ENCODE data around the gene PRKCZ.
"Not testable (repeated sequence)": the region's sequence is repeated elsewhere in the genome, so short reads cannot be mapped to it uniquely, and the experiment has no call there.

The PRKCZ gene

GRCh38 chr1:2109581-2110021 lies 59.4 kb downstream of the PRKCZ start:
- H3K36me3 ChIP-seq (ENCODE audit: insufficient read depth, low read length), result no peaks in the 10 kb centered on the region
- no peak overlapping the region for H3K9ac ChIP-seq (ENCODE audit: low read length)
- no peak overlapping the region for H3K4me3 ChIP-seq (ENCODE audit: low read depth in 1 of 2, low read length in 2 of 2)
- H3K4me1 ChIP-seq (ENCODE audit: insufficient read depth, low read length), result no peaks in the 10 kb centered on the region
- H3K27ac ChIP-seq (ENCODE audit: low read depth, low read length), result no peak overlapping the region
- peaks cover 0 to 5% of the 10 kb centered on the region in 2 donors for H3K27me3 ChIP-seq (ENCODE audit: control insufficient read depth in 1 of 2, insufficient read depth in 2 of 2, low read length in 2 of 2)
- H3K9me3 ChIP-seq (ENCODE audit: low read length), result no peaks in the 10 kb centered on the region

DNA sequence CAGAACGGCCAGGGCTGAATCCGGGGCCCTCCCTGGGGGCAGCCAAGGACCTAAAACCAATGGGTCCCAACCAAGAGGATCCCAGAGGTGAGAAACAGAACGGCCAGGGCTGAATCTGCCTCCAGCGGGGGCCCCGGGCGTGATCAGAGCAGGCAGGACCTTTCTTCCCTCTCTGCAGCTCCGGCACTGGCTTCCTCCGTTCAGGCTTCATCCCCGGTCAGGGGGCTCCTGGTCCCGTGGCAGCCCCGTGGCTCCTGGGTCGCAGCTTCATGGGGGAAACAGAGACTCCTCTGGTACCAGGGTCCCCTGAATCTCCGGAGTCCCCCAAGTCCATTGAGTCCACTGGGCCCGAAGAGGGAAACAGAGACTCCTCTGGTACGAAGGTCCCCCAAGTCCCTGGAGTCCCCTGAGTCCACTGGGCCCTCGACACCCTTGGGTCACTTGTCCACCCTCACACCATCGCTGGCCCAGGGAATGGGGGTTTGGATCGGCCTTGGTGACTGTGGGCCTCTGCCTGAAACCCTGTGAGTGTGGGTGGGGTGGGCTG lies 60.1 kb downstream of the PRKCZ start:
- no peaks in the 10 kb centered on the region for H3K9me3 ChIP-seq (ENCODE audit: low read length)
- no peaks in the 10 kb centered on the region for H3K36me3 ChIP-seq (ENCODE audit: insufficient read depth, low read length)
- H3K27me3 ChIP-seq (ENCODE audit: control insufficient read depth in 1 of 2, insufficient read depth in 2 of 2, low read length in 2 of 2), result peaks cover 0 to 5% of the 10 kb centered on the region in 2 donors
- H3K9ac ChIP-seq (ENCODE audit: low read length), result no peak overlapping the region
- H3K4me1 ChIP-seq (ENCODE audit: insufficient read depth, low read length), result no peaks in the 10 kb centered on the region
- H3K27ac ChIP-seq (ENCODE audit: low read depth, low read length), result no peak overlapping the region
- no peak overlapping the region for H3K4me3 ChIP-seq (ENCODE audit: low read depth in 1 of 2, low read length in 2 of 2)

DNA sequence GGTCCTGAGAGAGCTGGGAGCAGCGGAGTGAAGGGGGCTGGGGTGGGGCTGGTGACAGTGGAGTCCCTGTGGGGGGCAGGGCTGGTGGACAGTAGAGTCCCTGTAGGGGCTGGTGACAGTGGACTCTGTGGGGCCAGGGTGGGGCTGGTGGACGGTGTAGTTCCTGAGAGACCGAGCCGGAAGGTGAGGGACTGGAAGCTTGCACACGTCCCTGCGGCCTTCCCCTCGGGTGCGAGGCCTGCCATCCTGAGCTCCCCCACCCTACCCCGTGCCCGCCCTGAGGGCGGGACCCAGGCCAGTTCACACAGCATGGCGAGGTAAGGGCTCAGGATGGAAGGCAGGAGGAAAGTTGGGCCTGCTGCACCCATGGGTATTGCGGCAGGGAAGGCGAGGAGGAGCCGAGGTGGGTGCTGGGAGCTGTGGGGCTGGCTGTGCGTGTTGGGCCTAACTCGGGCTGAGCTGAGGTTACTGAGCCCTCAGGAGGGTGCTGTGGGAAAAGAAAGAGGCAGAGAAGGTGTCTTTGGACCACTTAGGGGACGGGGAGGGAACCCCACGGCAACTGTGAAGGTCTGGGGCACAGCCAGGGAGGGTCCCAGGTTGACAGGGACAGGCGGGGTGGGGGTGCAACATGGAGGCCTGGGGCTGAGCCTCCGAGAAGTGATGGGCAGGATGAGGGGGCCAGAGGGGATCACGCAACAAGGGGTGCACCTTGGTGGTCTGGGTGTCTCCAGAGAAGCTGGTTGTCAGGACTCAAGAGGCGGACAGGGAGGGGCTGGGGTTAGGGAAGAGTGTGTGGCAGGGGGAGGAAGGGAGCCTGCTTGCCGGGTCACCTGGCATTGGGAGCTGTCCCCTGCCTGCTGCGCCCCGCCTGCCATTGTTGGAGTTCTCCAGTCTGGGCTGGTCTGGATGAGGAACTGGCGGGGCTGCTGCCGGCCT lies 60.8 kb downstream of the PRKCZ start:
- no peaks in the 10 kb centered on the region for H3K36me3 ChIP-seq (ENCODE audit: insufficient read depth, low read length)
- no peaks in the 10 kb centered on the region for H3K9me3 ChIP-seq (ENCODE audit: low read length)
- H3K4me1 ChIP-seq (ENCODE audit: insufficient read depth, low read length), result no peaks in the 10 kb centered on the region
- peaks cover 0 to 5% of the 10 kb centered on the region in 2 donors for H3K27me3 ChIP-seq (ENCODE audit: control insufficient read depth in 1 of 2, insufficient read depth in 2 of 2, low read length in 2 of 2)
- no peak overlapping the region for H3K4me3 ChIP-seq (ENCODE audit: low read depth in 1 of 2, low read length in 2 of 2)
- no peak overlapping the region for H3K9ac ChIP-seq (ENCODE audit: low read length)
- no peak overlapping the region for H3K27ac ChIP-seq (ENCODE audit: low read depth, low read length)

DNA sequence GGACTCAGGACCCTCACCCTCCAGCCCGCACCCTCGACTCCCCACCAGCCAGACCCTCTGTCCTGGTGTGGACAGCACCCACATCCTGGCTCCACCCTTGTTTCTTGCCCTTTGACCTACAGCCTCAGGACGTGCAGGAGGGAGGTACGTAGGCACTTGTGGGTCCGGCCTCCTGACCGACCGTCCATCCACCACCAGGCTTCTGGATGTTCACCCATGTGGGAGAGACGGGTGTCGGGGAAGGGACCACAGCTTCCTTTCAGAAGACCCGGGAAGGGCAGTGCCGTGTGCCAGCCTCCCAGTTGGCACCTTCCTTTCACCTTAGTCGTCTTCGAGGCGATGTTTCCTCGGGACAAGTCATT lies 61.4 kb downstream of the PRKCZ start:
- peaks cover 0 to 5% of the 10 kb centered on the region in 2 donors for H3K27me3 ChIP-seq (ENCODE audit: control insufficient read depth in 1 of 2, insufficient read depth in 2 of 2, low read length in 2 of 2)
- H3K9ac ChIP-seq (ENCODE audit: low read length), result no peak overlapping the region
- H3K36me3 ChIP-seq (ENCODE audit: insufficient read depth, low read length), result no peaks in the 10 kb centered on the region
- no peak overlapping the region for H3K4me3 ChIP-seq (ENCODE audit: low read depth in 1 of 2, low read length in 2 of 2)
- H3K4me1 ChIP-seq (ENCODE audit: insufficient read depth, low read length), result no peaks in the 10 kb centered on the region
- no peak overlapping the region for H3K27ac ChIP-seq (ENCODE audit: low read depth, low read length)
- H3K9me3 ChIP-seq (ENCODE audit: low read length), result no peaks in the 10 kb centered on the region

- H3K36me3 ChIP-seq (ENCODE audit: insufficient read depth, low read length), result no peaks in the 10 kb centered on the region
- H3K27me3 ChIP-seq (ENCODE audit: control insufficient read depth in 1 of 2, insufficient read depth in 2 of 2, low read length in 2 of 2), result peaks cover 0 to 5% of the 10 kb centered on the region in 2 donors
- no peak overlapping the region for H3K4me3 ChIP-seq (ENCODE audit: low read depth in 1 of 2, low read length in 2 of 2)
- H3K27ac ChIP-seq (ENCODE audit: low read depth, low read length), result no peak overlapping the region
- H3K9me3 ChIP-seq (ENCODE audit: low read length), result no peaks in the 10 kb centered on the region
- H3K4me1 ChIP-seq (ENCODE audit: insufficient read depth, low read length), result no peaks in the 10 kb centered on the region
- no peak overlapping the region for H3K9ac ChIP-seq (ENCODE audit: low read length)
Observed at GRCh38 chr1:2112280-2112701, 62.1 kb downstream of the PRKCZ start.

GRCh38 chr1:2113620-2114135 lies 63.5 kb downstream of the PRKCZ start:
- no peak overlapping the region for H3K4me3 ChIP-seq (ENCODE audit: low read depth in 1 of 2, low read length in 2 of 2)
- no peaks in the 10 kb centered on the region for H3K9me3 ChIP-seq (ENCODE audit: low read length)
- no peaks in the 10 kb centered on the region for H3K36me3 ChIP-seq (ENCODE audit: insufficient read depth, low read length)
- no peak overlapping the region for H3K27ac ChIP-seq (ENCODE audit: low read depth, low read length)
- peaks cover 0 to 5% of the 10 kb centered on the region in 2 donors for H3K27me3 ChIP-seq (ENCODE audit: control insufficient read depth in 1 of 2, insufficient read depth in 2 of 2, low read length in 2 of 2)
- H3K9ac ChIP-seq (ENCODE audit: low read length), result no peak overlapping the region
- no peaks in the 10 kb centered on the region for H3K4me1 ChIP-seq (ENCODE audit: insufficient read depth, low read length)

DNA sequence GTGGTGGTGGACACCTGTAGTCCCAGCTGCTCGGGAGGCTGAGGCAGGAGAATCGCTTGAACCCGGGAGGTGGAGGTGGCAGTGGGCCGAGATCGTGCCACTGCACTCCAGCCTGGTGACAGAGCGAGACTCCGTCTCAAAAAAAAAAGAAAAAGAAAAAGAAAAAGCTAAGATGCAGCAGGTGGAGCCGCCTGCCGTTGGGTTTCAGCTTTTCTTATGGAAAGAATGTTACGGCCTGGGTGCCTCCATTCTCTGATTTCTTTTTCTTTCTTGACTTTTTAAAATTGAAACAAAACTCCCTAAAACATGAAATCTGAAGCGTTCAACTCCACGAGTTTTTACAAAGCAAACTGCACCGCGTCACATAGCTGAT lies 64.4 kb downstream of the PRKCZ start:
- not testable (repeated sequence) for H3K27ac ChIP-seq (ENCODE audit: low read depth, low read length); H3K27me3 ChIP-seq (ENCODE audit: control insufficient read depth in 1 of 2, insufficient read depth in 2 of 2, low read length in 2 of 2); H3K36me3 ChIP-seq (ENCODE audit: insufficient read depth, low read length); H3K9me3 ChIP-seq (ENCODE audit: low read length); H3K9ac ChIP-seq (ENCODE audit: low read length); H3K4me3 ChIP-seq (ENCODE audit: low read depth in 1 of 2, low read length in 2 of 2); H3K4me1 ChIP-seq (ENCODE audit: insufficient read depth, low read length)

DNA sequence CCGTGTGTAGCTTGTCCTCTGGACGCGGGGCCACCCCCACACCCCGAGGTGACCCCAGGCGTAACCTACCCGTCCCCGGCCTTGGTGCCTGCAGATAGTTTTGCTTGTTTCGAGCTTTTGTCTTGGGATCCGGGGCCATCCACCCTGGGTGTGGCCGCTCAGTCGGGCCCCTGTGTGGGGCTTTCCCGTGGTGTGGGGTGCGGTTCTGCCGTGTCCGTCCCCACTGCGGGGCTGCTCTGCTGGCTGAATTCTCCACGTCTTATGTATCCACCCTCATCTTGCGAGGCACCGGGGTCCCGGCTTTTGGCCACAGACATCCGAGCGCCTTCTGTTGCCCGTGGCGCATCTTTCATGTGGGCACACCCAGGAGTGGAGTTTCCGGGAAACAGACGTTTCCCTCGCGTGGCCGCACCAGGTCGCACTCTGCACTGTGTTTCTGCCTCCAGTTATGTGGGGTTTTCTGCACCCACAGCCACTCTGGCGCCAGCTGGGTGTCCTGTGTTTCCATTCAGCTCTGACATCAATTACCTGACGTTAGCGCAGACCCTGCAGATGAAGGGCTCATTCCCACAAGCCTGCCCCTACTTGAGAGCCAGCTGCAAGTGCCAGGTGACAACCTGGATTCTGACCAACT lies 64.9 kb downstream of the PRKCZ start:
- Histone ChIP-seq H3K9ac (ENCODE audit: low read length) (no peak overlapping the region), H3K36me3 (ENCODE audit: insufficient read depth, low read length) (no peaks in the 10 kb centered on the region), H3K9me3 (ENCODE audit: low read length) (no peaks in the 10 kb centered on the region), H3K27me3 (ENCODE audit: control insufficient read depth in 1 of 2, insufficient read depth in 2 of 2, low read length in 2 of 2) (no peaks in the 10 kb centered on the region), H3K27ac (ENCODE audit: low read depth, low read length) (no peak overlapping the region), H3K4me3 (ENCODE audit: low read depth in 1 of 2, low read length in 2 of 2) (no peak overlapping the region), H3K4me1 (ENCODE audit: insufficient read depth, low read length) (no peaks in the 10 kb centered on the region)

DNA sequence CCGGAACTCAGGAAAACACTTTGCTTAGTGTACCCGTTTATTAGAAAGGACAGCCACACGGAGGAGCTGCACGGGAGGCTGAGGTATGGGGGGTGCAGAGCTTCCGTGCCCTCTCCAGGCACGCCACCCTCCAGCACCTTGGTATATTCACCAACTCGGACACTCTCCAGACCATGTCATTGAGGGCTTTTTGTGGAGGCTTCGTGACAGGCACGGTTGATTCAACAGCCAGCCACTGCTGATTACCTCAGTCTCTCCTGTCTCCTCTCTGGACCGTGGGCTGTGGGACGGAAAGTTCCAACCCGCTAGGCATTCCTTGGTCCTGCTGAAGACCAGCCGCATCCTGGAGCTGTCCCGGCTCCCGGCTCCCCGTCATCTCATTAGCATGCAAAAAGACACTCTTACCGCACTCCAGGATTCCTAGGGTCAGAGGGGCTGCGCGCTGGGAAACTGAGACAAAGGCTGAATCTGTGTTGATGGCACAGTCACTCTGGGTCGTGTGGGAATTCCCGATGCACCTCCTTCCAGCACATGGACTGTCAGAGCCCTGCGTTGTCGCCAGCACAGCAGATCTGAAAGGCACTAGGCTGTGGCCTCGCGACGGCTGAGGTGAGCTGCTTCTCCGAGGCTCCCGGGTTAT lies 65.6 kb downstream of the PRKCZ start:
- Histone ChIP-seq H3K36me3 (ENCODE audit: insufficient read depth, low read length) (no peaks in the 10 kb centered on the region), H3K27ac (ENCODE audit: low read depth, low read length) (no peak overlapping the region), H3K27me3 (ENCODE audit: control insufficient read depth in 1 of 2, insufficient read depth in 2 of 2, low read length in 2 of 2) (no peaks in the 10 kb centered on the region), H3K9me3 (ENCODE audit: low read length) (no peaks in the 10 kb centered on the region), H3K4me1 (ENCODE audit: insufficient read depth, low read length) (no peaks in the 10 kb centered on the region), H3K4me3 (ENCODE audit: low read depth in 1 of 2, low read length in 2 of 2) (no peak overlapping the region), H3K9ac (ENCODE audit: low read length) (no peak overlapping the region)

DNA sequence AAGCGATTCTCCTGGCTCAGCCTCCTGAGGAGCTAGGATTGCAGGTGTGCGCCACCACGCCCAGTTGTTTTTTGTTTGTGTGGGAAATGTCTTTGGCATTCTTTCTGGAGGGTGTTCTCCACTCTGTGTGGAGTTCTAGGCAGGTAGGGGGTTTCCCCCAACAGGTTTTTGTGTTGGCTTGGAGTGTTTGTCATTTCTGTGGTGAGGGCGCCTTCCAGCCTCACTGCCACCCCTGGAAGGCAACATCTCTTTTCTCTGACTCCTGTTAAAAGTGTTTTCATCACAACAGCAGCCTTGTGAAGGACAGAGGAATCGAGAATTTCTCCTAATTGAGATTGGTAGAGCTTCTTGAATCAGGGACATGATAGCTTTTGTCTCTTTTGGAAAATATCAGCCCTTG lies 69.7 kb downstream of the PRKCZ start:
- Histone ChIP-seq H3K9me3 (ENCODE audit: low read length) (no peaks in the 10 kb centered on the region), H3K36me3 (ENCODE audit: insufficient read depth, low read length) (no peaks in the 10 kb centered on the region), H3K9ac (ENCODE audit: low read length) (no peak overlapping the region), H3K27me3 (ENCODE audit: control insufficient read depth in 1 of 2, insufficient read depth in 2 of 2, low read length in 2 of 2) (no peaks in the 10 kb centered on the region), H3K4me1 (ENCODE audit: insufficient read depth, low read length) (no peaks in the 10 kb centered on the region), H3K4me3 (ENCODE audit: low read depth in 1 of 2, low read length in 2 of 2) (no peak overlapping the region), H3K27ac (ENCODE audit: low read depth, low read length) (no peak overlapping the region)

GRCh38 chr1:2121101-2121691 lies 71.0 kb downstream of the PRKCZ start:
- H3K9ac ChIP-seq (ENCODE audit: low read length), result no peak overlapping the region
- H3K27ac ChIP-seq (ENCODE audit: low read depth, low read length), result no peak overlapping the region
- H3K9me3 ChIP-seq (ENCODE audit: low read length), result no peaks in the 10 kb centered on the region
- no peaks in the 10 kb centered on the region for H3K27me3 ChIP-seq (ENCODE audit: control insufficient read depth in 1 of 2, insufficient read depth in 2 of 2, low read length in 2 of 2)
- no peaks in the 10 kb centered on the region for H3K36me3 ChIP-seq (ENCODE audit: insufficient read depth, low read length)
- H3K4me3 ChIP-seq (ENCODE audit: low read depth in 1 of 2, low read length in 2 of 2), result no peak overlapping the region
- H3K4me1 ChIP-seq (ENCODE audit: insufficient read depth, low read length), result no peaks in the 10 kb centered on the region
